HPDE6-E6E7 (cell line): ENCODE results near the gene STAT5A.
"Not testable (repeated sequence)": the region's sequence is repeated elsewhere in the genome, so short reads cannot be mapped to it uniquely, and the experiment has no call there.

ENCODE experiments used
- DNase-seq: peaks from one replicate; pipeline ENCODE4 v3.0.0; 2011; ENCODE audit warnings: missing footprints; ENCODE audit errors: extremely low spot score

The STAT5A gene

DNA sequence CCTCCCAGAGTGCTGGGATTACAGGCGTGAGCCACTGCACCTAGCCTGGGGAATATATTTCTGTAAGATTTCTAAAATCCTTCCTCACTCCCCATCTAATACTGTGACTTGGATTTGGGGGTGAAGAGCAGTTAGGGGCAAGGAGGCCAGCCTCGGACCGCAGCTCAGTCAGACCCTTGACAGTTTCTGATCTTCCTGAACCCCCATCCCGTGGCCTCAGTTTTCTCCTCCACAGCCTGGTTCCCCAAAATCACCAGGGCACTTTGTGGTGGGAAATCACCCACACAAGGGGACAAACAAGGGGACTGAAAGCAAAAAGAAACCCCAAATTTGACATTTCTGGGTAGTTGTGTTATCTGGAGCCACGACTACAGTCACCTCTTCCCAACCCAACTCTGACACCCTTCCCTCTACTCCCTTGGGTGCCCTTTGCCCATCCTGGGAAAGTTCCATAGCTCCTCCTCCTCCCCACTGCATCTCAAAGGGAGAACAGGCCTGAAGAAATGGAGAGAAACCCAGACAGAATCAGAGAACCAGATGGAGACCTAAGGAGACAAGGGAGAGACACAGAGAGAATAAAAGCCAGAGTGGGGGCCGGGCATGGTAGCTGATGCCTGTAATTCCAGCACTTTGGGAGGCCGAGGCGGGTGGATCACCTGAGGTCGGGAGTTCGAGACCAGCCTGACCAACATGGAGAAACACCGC lies 2.8 kb upstream of the STAT5A start:
- no peak for DNase-seq

DNA sequence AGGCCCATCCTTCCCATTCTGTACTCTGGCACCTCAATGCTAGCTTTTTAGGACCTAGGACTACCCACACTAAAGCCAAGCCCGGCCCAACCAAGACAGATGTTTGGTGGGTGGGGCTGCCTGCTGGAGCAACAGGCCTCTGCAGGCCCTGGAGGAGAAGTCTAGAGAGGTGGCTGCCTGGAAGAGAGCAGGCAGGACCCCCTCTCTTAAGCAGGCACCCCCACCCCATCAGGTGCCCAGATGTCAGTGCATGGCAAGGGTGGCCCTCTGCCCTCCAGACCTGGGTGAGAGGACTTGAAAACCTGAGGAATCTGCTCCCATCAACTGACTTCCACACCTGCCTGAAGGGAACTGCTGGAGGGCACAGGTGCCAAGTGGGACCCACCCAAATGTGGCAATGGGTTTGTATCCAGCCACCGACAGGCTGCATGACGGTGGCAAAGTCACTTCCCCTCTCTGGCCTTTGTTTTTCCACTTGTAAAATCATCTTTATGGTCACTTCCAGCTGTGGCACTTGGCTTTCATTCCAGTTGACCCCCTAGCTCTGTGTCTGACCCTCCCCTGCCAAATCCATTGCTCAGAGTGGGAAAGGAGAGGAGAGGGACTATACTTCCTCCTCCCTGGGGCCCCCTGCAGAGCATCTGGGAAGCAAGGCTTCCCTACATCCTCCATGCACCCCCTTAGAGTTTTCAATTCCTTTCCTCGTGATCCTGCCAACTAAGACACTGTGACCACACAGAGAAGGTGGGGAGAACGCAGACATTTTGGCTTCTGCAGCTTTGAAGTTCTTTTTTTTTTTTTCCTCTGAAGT lies 1.7 kb upstream of the STAT5A start:
- DNase-seq: no peak

DNA sequence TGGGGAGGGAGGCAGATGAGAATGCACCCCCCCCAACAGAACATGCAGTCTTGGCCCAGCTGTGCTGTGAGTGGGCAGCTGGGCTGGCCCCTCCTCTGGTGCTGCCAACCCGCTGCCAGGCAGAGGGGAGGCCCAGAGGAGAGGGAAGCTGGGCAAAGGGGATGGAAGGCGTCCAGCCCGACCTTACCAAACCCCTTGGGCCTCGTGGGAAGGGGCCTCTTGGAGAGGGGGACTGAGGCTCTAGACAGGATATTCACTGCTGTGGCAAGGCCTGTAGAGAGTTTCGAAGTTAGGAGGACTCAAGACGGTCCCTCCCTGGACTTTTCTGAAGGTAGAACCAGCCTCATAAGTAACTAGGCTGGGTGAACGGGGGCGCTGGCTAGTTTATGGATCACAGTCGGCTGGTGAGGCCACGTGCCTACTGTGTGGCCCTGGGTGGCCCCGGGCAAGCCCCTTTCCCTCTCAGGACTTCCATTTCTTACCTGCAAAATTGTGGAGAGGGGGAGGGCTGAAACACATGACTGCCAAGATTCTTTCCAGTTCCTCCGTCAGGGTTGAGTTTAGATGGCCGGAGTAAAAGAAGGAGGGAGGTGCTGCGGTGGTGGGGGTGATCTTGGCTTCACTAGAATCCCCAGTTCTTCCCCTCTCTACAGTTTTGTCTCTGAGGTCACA lies 857 bp upstream of the STAT5A start:
- no peak for DNase-seq

DNA sequence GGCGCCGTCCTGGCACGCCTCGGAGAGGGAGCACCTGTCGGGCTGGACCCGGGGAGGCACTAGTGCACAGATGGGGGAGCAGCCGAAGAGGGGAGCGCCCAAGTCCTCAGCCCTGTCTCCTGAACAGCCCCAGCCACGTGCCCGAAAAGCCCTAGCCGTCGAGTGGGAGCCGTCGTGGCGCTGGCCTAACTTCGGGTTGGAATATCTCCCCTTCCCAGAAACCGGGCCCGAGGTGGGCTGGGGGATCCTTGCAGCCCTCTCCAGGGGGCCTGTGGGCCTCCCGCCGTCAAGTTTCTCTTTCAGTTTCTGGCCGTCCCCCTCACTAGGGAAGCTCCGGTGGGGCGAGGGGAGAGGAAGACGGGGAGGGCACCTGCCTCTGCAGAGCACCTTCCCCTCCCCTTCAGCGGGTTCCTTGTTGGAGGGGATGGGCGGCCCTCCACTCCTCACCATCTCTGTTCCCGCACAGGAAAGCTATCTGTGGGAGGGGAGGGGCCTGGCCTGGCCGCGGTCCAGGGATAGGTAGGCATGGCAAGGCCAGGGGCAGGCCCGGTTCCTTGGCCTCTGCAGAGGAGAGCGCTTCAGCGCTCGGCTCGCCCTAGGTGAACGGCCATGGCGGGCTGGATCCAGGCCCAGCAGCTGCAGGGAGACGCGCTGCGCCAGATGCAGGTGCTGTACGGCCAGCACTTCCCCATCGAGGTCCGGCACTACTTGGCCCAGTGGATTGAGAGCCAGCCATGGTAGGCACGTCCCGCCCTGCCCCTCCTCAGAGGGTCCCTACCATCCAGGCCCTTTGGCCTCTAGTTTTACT lies 709 bp downstream of the STAT5A start:
- no peak for DNase-seq

DNA sequence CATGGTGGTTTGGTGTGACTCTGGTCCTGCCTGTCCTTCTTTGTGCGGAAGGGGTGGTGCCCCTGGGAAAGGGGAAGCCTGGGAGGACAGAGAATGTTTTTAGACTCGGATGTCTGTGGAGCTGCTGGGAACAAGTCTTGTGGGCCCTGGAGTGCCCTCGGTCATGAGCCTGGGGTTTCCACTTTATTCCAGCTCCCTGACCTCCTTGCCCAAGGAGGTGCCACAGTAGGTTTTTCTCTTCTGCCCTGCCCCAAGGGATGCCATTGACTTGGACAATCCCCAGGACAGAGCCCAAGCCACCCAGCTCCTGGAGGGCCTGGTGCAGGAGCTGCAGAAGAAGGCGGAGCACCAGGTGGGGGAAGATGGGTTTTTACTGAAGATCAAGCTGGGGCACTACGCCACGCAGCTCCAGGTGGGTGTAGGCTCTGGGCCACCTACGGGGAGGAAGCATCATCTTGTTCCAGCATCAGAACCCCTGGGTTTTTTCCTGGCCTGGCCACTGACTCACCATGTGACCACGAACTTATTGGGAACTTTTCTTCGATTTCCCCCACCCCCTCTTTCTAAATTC lies 1.4 kb downstream of the STAT5A start:
- DNase-seq: no peak

DNA sequence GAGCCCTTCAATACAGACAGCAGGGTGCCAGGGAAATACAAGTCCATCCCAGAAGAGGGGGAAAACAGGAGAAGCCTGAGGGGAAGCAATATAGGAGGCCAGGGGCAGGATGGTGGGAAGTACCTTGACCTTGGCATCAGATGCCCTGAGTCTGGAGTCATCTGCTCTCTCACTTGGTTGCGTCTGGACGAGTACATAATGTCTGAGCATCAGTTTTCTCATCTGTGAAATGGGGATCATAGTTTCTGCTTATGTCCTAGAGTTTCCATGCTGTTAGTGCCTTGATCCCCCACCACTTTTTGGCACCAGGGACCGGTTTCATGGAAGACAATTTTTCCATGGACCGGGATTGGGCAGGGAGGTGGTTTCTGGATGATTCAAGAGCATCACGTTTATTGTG lies 2.3 kb downstream of the STAT5A start:
- DNase-seq: no peak

DNA sequence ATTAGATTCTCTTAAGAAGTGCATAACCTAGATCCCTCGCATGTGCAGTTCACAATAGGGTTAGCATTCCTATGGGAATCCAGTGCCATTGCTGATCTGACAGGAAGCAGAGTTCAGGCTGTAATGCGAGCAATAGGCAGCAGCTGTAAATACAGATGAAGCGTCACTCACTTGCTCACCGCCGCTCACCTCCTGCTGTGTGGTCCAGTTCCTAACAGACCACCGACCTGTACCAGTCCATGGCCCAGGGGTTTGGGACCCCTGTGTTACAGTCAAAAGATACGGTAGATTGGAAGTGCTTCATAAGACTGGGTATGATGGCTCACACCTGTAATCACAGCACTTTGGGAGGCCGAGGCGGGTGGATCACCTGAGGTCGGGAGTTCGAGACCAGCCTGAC lies 2.8 kb downstream of the STAT5A start:
- no peak for DNase-seq

DNA sequence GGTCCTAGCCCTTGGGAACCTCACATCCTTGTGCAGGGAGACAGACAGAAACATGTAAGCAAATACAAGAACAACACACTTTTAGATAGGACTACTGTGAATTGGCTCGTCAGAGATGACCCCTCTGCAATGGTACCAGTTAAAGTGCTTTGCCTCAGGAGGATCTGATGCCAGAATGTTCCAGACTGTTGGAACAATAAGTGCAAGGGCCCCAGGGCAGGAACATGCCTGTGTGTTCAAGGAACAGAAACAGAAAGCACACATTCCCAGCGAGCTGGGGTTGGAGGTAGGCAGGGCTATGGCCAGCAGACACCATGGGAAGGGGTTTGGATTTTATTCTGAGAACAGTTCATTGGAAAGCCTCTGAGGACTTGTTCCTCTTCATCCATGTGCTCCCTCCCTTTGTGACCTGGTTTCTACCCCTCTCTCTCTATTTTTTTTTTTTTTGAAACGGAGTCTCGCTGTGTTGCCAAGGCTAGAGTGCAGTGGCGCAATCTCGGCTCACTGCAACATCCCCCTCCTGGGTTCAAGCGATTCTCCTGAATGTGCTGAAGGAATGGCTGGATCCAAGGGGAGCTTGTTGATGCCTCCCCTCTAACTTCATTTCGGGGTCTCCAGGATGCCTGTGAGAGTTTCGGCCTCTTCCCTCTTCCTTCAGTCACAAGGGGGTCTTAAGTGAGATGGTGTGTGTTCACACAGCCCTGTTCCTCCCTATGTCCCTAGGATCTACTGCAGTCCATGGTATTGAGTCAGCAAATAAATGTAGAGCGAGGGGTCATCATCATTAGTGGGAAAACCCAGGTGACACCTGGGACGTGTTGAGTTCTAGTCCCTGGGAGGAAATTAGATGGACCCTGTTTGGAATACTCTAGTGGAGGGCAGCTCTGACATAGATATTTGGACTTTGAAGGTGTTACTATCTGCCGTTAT lies 6.4 kb downstream of the STAT5A start:
- no peak for DNase-seq

DNA sequence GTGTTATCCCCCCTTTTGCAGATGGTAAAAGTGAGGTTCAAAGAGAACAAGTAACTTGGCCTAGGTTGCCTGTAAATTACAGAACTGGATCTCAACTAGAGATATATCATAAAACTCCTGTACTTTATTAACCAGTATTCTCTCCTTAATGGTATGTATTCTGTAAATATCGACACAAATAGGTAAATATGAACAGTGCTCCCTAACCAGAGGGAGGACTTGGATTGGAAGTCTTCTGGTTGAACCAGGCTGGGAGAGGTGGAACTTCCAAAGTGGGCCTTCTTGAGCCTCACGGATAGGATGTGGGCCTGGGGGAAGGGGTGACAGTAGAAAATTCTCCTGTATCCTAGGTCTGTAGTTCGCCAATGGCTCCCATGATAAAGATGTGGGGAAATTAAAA lies 7.7 kb downstream of the STAT5A start:
- no peak for DNase-seq

DNA sequence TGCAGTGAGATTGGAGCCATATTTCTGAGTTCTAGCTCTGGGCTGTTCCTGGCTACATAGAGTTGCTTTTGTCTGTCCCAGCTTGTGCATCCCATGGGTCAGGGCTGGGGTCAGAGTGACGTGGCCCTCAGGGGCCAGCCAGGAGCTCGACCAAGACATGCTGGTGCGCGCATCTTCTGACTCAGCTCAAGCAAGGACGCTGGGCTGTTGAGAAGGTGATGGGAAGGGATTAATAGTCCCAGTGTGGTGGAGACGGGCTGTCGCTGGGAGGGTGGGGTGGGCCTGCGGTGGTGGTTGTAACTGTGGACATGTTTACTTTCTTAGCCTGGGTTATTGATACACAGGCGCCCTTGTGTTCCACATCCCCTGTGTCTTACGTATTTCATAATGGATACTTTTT lies 9.5 kb downstream of the STAT5A start:
- DNase-seq: not testable (repeated sequence)

DNA sequence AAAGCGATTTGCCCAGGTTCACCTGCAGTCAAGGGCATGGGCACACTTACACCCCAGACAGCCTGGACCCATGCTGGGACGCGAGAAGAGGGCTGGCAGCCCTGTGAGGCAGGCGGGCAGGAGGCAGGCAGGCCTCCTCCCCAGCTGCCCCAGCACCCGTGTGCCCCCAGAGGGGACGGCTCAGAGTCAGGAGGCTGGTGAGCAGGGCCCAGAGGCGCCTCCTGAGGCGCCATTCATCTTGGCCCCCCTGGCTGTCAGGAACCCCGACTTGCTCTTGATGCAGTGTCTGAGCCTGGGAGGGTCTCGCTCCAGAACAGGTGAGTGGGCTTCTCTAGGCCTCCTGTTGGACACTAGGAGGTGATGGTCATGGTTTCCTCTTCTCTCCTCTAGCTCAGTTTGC lies 11.1 kb downstream of the STAT5A start:
- not testable (repeated sequence) for DNase-seq

DNA sequence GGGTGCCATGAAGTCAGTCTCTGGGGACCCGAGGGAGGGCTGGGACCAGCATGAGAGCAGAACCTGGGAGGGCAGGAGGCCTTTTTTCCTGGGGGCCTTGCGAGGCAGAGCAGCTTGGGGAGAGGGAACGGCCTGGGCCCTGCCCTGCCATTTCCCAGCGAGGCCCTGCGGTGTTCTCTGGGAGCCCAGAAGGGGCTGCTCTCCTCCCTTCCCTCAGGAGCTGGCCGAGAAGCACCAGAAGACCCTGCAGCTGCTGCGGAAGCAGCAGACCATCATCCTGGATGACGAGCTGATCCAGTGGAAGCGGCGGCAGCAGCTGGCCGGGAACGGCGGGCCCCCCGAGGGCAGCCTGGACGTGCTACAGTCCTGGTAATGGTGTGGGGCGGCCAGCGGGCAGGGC lies 11.6 kb downstream of the STAT5A start:
- not testable (repeated sequence) for DNase-seq

DNA sequence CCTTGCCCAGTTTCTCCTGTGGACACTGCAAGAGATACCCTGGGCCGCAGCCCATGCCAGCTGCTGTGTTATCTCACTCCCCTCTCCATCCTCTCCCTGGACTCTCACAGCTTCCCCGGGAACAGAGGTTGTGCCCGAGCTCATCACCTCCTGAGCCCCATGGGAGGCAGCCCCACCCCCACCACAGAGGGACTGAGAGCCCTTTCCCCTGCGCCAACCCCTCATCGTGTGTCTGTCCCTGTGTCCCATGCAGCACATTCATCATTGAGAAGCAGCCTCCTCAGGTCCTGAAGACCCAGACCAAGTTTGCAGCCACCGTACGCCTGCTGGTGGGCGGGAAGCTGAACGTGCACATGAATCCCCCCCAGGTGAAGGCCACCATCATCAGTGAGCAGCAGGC lies 12.7 kb downstream of the STAT5A start:
- DNase-seq: no peak

DNA sequence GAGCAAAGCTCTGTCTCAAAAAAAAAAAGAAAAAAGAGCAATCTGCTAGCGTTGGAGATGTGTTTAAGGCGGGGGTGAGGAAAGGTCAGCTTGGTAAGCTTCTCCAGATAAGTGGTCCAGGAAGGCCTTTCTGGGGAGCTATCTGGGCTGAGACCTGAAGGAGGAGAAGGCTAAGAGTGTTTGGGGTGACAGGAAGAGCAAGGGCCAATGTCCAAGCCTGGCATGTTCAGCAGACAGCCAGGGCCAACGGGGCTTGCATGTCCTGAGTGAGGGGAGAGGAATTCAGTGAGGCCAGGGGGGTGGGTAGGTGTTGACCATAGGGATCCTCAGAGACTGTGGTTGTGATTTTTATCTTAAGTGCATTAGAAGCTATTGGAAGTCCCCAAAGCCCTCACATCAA lies 15.4 kb downstream of the STAT5A start:
- DNase-seq: no peak

DNA sequence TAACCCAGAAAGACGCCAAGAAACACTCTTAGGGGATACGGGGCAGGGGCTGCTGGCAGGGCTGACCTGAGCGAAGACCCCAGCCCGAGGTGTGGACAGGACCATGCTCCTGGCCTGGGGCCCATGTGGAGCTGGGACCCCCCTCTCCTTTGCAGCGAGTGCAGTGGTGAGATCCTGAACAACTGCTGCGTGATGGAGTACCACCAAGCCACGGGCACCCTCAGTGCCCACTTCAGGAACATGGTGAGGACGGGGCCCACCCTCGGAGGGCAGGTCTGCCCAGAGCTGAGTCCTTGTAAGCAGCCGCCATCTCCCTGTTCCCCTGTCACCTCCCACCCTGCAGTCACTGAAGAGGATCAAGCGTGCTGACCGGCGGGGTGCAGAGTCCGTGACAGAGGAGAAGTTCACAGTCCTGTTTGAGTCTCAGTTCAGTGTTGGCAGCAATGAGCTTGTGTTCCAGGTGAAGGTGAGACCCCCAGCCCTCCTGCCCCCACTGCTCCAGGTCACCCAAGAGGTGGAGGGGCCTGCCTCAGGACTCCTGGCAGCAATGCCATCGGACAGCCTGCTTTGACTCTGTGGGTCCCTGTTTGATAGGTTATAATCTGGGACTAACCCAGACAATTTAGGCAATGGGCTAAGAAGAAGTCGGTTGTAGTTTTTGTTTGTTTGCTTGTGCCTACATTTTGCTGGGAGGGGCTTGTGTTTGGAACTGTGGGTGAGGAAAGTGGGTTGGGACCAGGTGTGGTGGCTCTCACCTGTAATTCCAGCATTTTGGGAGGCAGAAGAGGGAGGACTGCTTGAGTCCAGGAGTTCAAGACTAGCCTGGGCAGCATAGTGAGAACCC lies 16.1 kb downstream of the STAT5A start:
- no peak for DNase-seq

DNA sequence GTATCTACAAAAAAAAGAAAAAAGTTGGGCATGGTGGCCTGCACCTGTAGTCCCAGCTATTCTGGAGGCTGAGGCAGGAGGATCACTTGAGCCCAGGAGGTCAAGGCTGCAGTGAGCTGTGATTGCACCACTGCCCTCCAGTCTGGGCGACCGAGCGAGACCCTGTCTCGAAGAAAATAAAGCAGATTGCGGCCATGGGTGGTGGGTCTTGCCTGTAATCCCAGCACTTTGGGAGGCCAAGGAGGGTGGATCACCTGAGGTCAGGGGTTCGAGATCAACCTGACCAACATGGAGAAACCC lies 16.7 kb downstream of the STAT5A start:
- not testable (repeated sequence) for DNase-seq

DNA sequence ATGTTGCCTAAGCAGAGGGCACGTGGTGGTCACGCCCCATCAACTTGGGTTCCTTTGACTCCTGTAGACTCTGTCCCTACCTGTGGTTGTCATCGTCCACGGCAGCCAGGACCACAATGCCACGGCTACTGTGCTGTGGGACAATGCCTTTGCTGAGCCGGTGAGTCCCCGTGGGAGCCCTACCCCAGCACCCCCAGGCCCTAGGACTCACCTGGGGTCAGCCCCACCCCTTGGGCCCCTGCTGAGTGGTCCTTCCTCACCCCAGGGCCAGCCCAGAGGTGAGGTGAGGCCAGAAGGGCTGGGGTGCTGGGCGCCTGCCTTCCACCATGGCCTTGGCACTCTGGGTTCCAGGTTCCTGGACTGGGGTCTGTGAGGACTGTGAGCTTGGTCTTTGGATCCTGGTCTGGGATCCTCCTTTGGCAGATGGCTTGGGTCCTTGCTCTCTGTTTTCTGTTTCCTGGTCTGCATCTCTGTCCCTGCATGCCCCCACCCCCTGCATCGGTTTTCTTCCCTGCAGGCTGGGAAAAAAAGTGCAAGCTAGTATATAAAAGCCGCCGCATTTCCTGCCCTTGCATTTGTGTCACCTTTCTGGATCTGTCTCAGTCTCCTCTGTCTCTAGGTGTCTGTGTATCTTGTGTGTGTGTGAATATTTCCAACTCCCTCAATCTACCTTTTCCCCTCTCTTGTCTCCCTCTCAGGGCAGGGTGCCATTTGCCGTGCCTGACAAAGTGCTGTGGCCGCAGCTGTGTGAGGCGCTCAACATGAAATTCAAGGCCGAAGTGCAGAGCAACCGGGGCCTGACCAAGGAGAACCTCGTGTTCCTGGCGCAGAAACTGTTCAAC lies 17.5 kb downstream of the STAT5A start:
- no peak for DNase-seq

DNA sequence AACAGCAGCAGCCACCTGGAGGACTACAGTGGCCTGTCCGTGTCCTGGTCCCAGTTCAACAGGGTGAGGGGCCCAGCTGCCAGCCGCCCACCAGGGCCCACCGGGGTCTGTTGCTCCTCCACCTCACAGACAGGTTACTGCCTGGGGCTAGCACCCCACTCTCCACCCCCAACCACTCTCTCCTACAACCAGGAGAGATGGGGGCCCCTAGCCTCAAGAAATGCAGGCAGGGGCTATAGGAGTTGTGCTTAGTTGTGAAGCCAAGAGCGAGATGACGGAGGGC lies 18.0 kb downstream of the STAT5A start:
- DNase-seq: no peak

DNA sequence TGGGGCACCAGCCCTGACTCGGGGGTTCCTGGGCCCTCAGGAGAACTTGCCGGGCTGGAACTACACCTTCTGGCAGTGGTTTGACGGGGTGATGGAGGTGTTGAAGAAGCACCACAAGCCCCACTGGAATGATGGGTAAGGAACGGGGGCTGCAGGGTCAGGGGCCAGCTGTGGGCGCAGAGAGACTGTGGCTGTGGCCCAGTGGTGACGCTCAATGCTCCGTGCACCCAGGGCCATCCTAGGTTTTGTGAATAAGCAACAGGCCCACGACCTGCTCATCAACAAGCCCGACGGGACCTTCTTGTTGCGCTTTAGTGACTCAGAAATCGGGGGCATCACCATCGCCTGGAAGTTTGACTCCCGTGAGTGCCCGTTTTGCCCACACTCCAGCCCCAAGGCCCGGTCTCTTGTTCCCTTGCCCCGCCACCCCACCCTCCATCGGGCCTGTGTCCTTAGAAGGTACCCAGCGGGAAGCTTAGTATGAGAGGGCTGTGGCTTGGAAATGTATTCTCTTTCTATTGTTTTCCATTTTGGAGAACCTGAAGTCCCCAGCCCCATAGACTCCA lies 19.1 kb downstream of the STAT5A start:
- no peak for DNase-seq
